ENCODE results near the gene RNF144A. TPM values are rescaled to one million over a fixed set of nuclear protein-coding genes. Genes with fewer than 3 reads are reported as not detected.

Gene RNF144A
- total and polyA plus RNA-seq, 10 of the 15 experiments (the other 5 are each of a cell fraction or from before 2014, with no cell fraction given) = 0.02 to 12.1 (median 0.48) TPM; not detected in 1

DNA sequence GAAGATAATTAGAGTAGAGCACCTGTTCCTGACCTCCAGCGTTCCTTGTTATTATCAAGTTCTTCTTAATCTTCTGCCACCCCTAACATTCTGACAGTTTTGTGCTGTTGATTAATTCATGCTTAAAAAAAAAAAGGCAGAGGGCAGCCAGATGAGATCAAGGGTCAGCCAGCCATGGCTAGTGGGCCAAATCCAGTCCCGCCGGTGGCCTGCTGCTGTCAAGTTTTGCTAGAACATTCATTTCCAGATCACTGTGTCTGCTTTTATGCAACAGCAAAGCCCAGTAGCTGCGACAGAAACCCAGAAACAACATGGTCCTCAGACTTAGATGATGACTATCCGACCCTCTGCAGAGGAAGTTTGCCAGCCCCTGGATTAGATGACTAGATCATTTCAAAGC lies 101.6 kb downstream of the RNF144A start:
- no peak overlapping the region for H3K27ac ChIP-seq (ENCODE audit: control insufficient read depth, insufficient read depth)
- H3K36me3 ChIP-seq (ENCODE audit: control insufficient read depth in 2 of 2, insufficient read depth in 2 of 2, low read length in 1 of 2) = no peaks in the 10 kb centered on the region
- intact Hi-C loops (cut with micrococcal nuclease; ENCODE audit: unreplicated experiment) = no loop called here
- 64% methylated on average over 5 of the region's 5 CpGs for WGBS (ENCODE audit: insufficient coverage, insufficient replicate concordance, low lambda C conversion rate, missing lambda C conversion rate)
- no peak overlapping the region for H3K4me2 ChIP-seq (ENCODE audit: control insufficient read depth, insufficient read depth)
- DNase-seq (ENCODE audit: low read depth, low spot score) (no peak), FAIRE-seq (no peak), ATAC-seq (no peak)
- ChIA-PET CTCF (interaction anchor here (0.6 to 2.2 kb wide), 2 partner anchors 122 to 327 kb away, joined by 3 to 8 read pairs; no protein-coding TSS in a partner anchor), RAD21 (ENCODE audit: unreplicated experiment) (no interaction called here), POLR2A (interaction anchor here (0.6 to 0.7 kb wide), 2 partner anchors 45 to 1815 kb away, joined by 3 to 4 read pairs; no protein-coding TSS in a partner anchor), SMC1A (ENCODE audit: uncharacterized antibody, unreplicated experiment) (interaction anchor here (2.0 kb wide), 1 partner anchor 122 kb away, joined by 6 read pairs; no protein-coding TSS in a partner anchor)
- no peak overlapping the region for H3K9ac ChIP-seq (ENCODE audit: control insufficient read depth, insufficient read depth, low read length)
- no TSS peak for BruUV-seq (replicated peaks)
- no peaks in the 10 kb centered on the region for H3K27me3 ChIP-seq (replicated peaks in 1 of 2; ENCODE audit: control insufficient read depth in 2 of 2, insufficient read depth in 2 of 2, low read length in 1 of 2)
- no peak overlapping the region for H3K4me3 ChIP-seq
- no peak overlapping the region for H2AFZ ChIP-seq (ENCODE audit: control insufficient read depth, low read depth, low read length)
- in situ Hi-C loops (cut with MboI) = no loop called here
- no peaks in the 10 kb centered on the region for H3K9me3 ChIP-seq (replicated peaks; ENCODE audit: control insufficient read depth, insufficient read depth, low read length)
- TF ChIP-seq KDM1A (IDR thresholded peaks at IDR 0.05; ENCODE audit: borderline replicate concordance) (no peak), EGR1 (IDR thresholded peaks at IDR 0.05; ENCODE audit: borderline replicate concordance in 1 of 2, low read depth in 2 of 2, low read length in 2 of 2) (no peak), YY1 (IDR thresholded peaks at IDR 0.05; ENCODE audit: low read depth, low read length) (no peak), SPI1 (IDR thresholded peaks at IDR 0.05; ENCODE audit: borderline replicate concordance, insufficient read depth, low read depth, low read length) (no peak), RB1 (IDR thresholded peaks at IDR 0.05; ENCODE audit: borderline replicate concordance) (no peak), POLR2AphosphoS5 (IDR thresholded peaks at IDR 0.05; ENCODE audit: low read length) (no peak), SMAD5 (IDR thresholded peaks at IDR 0.05; ENCODE audit: low read depth) (no peak), E2F8 (IDR thresholded peaks at IDR 0.05; ENCODE audit: low read depth, partially characterized antibody) (no peak), NR2C2 (IDR thresholded peaks at IDR 0.05; ENCODE audit: borderline replicate concordance, control insufficient read depth, insufficient read length, low read depth) (no peak), NFIC (IDR thresholded peaks at IDR 0.05; ENCODE audit: low read depth, low read length) (no peak)
- TF ChIP-seq, protein P1, sequence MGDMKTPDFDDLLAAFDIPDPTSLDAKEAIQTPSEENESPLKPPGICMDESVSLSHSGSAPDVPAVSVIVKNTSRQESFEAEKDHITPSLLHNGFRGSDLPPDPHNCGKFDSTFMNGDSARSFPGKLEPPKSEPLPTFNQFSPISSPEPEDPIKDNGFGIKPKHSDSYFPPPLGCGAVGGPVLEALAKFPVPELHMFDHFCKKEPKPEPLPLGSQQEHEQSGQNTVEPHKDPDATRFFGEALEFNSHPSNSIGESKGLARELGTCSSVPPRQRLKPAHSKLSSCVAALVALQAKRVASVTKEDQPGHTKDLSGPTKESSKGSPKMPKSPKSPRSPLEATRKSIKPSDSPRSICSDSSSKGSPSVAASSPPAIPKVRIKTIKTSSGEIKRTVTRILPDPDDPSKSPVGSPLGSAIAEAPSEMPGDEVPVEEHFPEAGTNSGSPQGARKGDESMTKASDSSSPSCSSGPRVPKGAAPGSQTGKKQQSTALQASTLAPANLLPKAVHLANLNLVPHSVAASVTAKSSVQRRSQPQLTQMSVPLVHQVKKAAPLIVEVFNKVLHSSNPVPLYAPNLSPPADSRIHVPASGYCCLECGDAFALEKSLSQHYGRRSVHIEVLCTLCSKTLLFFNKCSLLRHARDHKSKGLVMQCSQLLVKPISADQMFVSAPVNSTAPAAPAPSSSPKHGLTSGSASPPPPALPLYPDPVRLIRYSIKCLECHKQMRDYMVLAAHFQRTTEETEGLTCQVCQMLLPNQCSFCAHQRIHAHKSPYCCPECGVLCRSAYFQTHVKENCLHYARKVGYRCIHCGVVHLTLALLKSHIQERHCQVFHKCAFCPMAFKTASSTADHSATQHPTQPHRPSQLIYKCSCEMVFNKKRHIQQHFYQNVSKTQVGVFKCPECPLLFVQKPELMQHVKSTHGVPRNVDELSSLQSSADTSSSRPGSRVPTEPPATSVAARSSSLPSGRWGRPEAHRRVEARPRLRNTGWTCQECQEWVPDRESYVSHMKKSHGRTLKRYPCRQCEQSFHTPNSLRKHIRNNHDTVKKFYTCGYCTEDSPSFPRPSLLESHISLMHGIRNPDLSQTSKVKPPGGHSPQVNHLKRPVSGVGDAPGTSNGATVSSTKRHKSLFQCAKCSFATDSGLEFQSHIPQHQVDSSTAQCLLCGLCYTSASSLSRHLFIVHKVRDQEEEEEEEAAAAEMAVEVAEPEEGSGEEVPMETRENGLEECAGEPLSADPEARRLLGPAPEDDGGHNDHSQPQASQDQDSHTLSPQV (IDR thresholded peaks at IDR 0.05) = no peak
- TF ChIP-seq, protein P2, sequence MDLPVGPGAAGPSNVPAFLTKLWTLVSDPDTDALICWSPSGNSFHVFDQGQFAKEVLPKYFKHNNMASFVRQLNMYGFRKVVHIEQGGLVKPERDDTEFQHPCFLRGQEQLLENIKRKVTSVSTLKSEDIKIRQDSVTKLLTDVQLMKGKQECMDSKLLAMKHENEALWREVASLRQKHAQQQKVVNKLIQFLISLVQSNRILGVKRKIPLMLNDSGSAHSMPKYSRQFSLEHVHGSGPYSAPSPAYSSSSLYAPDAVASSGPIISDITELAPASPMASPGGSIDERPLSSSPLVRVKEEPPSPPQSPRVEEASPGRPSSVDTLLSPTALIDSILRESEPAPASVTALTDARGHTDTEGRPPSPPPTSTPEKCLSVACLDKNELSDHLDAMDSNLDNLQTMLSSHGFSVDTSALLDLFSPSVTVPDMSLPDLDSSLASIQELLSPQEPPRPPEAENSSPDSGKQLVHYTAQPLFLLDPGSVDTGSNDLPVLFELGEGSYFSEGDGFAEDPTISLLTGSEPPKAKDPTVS (IDR thresholded peaks at IDR 0.05; ENCODE audit: low read depth, low read length) = no peak
- no peaks in the 10 kb centered on the region for H3K79me2 ChIP-seq (ENCODE audit: control insufficient read depth, insufficient read depth, low read length)
- no peaks in the 10 kb centered on the region for H3K4me1 ChIP-seq (ENCODE audit: control insufficient read depth, insufficient read depth, low read length)
- no peaks in the 10 kb centered on the region for H4K20me1 ChIP-seq (ENCODE audit: control insufficient read depth, insufficient read depth)
